Sigmoid colon (tissue), 7 donors: ENCODE results near the gene TFF1. TPM values are rescaled to one million over a fixed set of nuclear protein-coding genes. Genes with fewer than 3 reads are reported as not detected.

ENCODE experiments used
- DNase-seq: peaks from one replicate; pipeline ENCODE4 v3.0.0-alpha.2; 2019
- H3K27ac ChIP-seq, 4 donors: fragments of 200-600 bp; sonication (generic); one replicate each; pipeline ENCODE4 v1.5.1; 2016 to 2019; ENCODE audit warnings: mild to moderate bottlenecking in 1 of 4
- H3K27me3 ChIP-seq, 3 donors: fragments of 200-600 bp; sonication (generic); one replicate each; pipeline ENCODE4 v1.5.1; 2019; ENCODE audit warnings: mild to moderate bottlenecking in 1 of 3
- H3K36me3 ChIP-seq, 4 donors: fragments of 200-600 bp; sonication (generic); one replicate each; pipeline ENCODE4 v1.5.1; 2016 to 2019
- H3K4me1 ChIP-seq, 4 donors: fragments of 200-600 bp; sonication (generic); one replicate each; pipeline ENCODE4 v1.5.1; 2017 to 2019
- H3K4me3 ChIP-seq, 4 donors: fragments of 200-600 bp; sonication (generic); one replicate each; pipeline ENCODE4 v1.5.1; 2017 to 2019; ENCODE audit warnings: mild to moderate bottlenecking in 2 of 4, moderate library complexity in 1 of 4
- H3K9me3 ChIP-seq, 4 donors: fragments of 200-600 bp in 3 of 4; sonication (generic) in 3 of 4; one replicate each; pipeline versions ENCODE4 v1.5.1 to v1.6.1; 2013 to 2019
- CTCF ChIP-seq, 4 experiments: fragments of 450-650 bp in 3 of 4; fragments of 200-600 bp in 1 of 4; IDR thresholded peaks; one replicate each; pipeline ENCODE4 v1.5.1; 2016 to 2019; ENCODE audit warnings: antibody characterized with exemption in 4 of 4, mild to moderate bottlenecking in 3 of 4, moderate library complexity in 2 of 4
- EP300 ChIP-seq, 4 donors: sonication (generic); formaldehyde crosslinking; IDR thresholded peaks; one replicate each; pipeline ENCODE4 v1.6.1; 2017; ENCODE audit warnings: antibody characterized with exemption in 4 of 4
- POLR2A ChIP-seq, 2 donors: fragments of 450-650 bp; IDR thresholded peaks; one replicate each; pipeline ENCODE4 v1.6.1; 2016; ENCODE audit warnings: antibody characterized with exemption in 2 of 2, mild to moderate bottlenecking in 2 of 2, moderate library complexity in 2 of 2
- POLR2AphosphoS5 ChIP-seq, 4 donors: sonication (generic); formaldehyde crosslinking; IDR thresholded peaks; one replicate each; pipeline ENCODE4 v1.6.1; 2017; ENCODE audit warnings: antibody characterized with exemption in 4 of 4
- WGBS, 2 donors: extraction: QIAGEN DNeasy Blood & Tissue Kit; methylation state at CpG; one replicate each; pipeline ENCODE4 v1.1.7; 2013; 5-methylcytosine and 5-hydroxymethylcytosine counted together
- intact Hi-C: fragments of 100-400 bp; cut with DNase I; formaldehyde crosslinking; loops from one replicate; pipeline ENCODE4 v1.15.1; 2023
- polyA plus RNA-seq, 3 donors: library from polyadenylated mRNA; stranded (reverse); fragments of 200-250 nt; gene quantifications; one replicate each; pipeline ENCODE4 v1.2.3, GENCODE V29; 2013
- total RNA-seq, 4 donors: library from RNA; depleted of rRNA; stranded (reverse); fragments of >200 nt; gene quantifications; one replicate each; pipeline ENCODE4 v1.1.0, GENCODE V29; 2016
- donor health status: healthy with polysubstance abuse.
- donor health status: Bipolar disorder and iron deficiency.
- donor health status: healthy.

TFF1 gene
- total and polyA plus RNA-seq, 7 donors = 1.1 to 706 (median 454) TPM; not detected in 3

- WGBS, 2 donors = 57 to 81% methylated on average over 2 of the region's 2 CpGs
- Histone ChIP-seq H3K36me3 (no peaks in the 10 kb centered on the region), H3K9me3 (peaks cover 0 to 4% (median 0%) of the 10 kb centered on the region in 4 donors), H3K4me3 (no peak overlapping the region), H3K27ac (no peak overlapping the region), H3K27me3 (no peaks in the 10 kb centered on the region), H3K4me1 (no peaks in the 10 kb centered on the region)
- intact Hi-C loops = no loop called here
- TF ChIP-seq POLR2AphosphoS5 (IDR thresholded peaks at IDR 0.05) = no peak
- TF ChIP-seq POLR2A (IDR thresholded peaks at IDR 0.05) = no peak
- no peak for TF ChIP-seq CTCF (IDR thresholded peaks at IDR 0.05)
- no peak for TF ChIP-seq EP300 (IDR thresholded peaks at IDR 0.05)
- DNase-seq = no peak
Measured at GRCh38 chr21:42401820-42402251, 35.5 kb upstream of the TFF1 start.

DNA sequence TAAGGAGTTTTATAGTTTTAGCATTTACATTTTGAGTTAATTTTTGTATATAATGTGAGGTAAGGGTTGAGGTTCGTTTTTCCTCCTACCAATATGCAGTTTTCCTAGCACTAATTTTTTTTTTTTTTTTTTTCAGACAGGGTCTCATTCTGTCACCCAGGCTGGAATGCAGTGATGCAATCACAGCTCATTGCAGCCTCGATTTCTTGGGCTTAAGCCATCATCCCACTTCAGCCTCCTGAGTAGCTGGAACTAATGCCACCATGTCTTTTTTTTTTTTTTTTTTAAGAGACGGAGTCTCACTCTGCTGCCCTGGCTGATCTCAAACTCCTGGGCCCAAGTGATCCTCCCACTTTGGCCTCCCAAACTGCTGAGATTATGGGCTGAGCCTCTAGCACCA lies 34.8 kb upstream of the TFF1 start:
- H3K36me3 ChIP-seq = no peaks in the 10 kb centered on the region
- peaks cover 0 to 4% (median 0%) of the 10 kb centered on the region in 4 donors for H3K9me3 ChIP-seq
- H3K4me1 ChIP-seq = no peaks in the 10 kb centered on the region
- no peak overlapping the region for H3K4me3 ChIP-seq
- intact Hi-C loops = no loop called here
- H3K27ac ChIP-seq = no peak overlapping the region
- no peaks in the 10 kb centered on the region for H3K27me3 ChIP-seq
- TF ChIP-seq CTCF (IDR thresholded peaks at IDR 0.05) = no peak
- no peak for TF ChIP-seq POLR2A (IDR thresholded peaks at IDR 0.05)
- no peak for TF ChIP-seq POLR2AphosphoS5 (IDR thresholded peaks at IDR 0.05)
- no peak for TF ChIP-seq EP300 (IDR thresholded peaks at IDR 0.05)
- no peak for DNase-seq
- 65 to 79% methylated on average over 3 of the region's 3 CpGs for WGBS, 2 donors

- 77 to 85% methylated on average over 4 of the region's 4 CpGs for WGBS, 2 donors
- intact Hi-C loops = no loop called here
- H3K4me1 ChIP-seq = no peaks in the 10 kb centered on the region
- H3K36me3 ChIP-seq = no peaks in the 10 kb centered on the region
- H3K4me3 ChIP-seq = no peak overlapping the region
- no peak for DNase-seq
- H3K9me3 ChIP-seq = peaks cover 0 to 4% (median 0%) of the 10 kb centered on the region in 4 donors
- TF ChIP-seq CTCF (IDR thresholded peaks at IDR 0.05) = no peak
- TF ChIP-seq EP300 (IDR thresholded peaks at IDR 0.05) = no peak
- TF ChIP-seq POLR2A (IDR thresholded peaks at IDR 0.05) = no peak
- TF ChIP-seq POLR2AphosphoS5 (IDR thresholded peaks at IDR 0.05) = no peak
- H3K27ac ChIP-seq = no peak overlapping the region
- no peaks in the 10 kb centered on the region for H3K27me3 ChIP-seq
Measured at GRCh38 chr21:42400525-42400924, 34.2 kb upstream of the TFF1 start.

GRCh38 chr21:42398436-42399028 lies 32.2 kb upstream of the TFF1 start:
- no peak for TF ChIP-seq POLR2AphosphoS5 (IDR thresholded peaks at IDR 0.05)
- no peak for TF ChIP-seq EP300 (IDR thresholded peaks at IDR 0.05)
- TF ChIP-seq CTCF (IDR thresholded peaks at IDR 0.05) = no peak
- no peak overlapping the region for H3K27ac ChIP-seq
- no peak overlapping the region for H3K4me3 ChIP-seq
- intact Hi-C loops = no loop called here
- no peaks in the 10 kb centered on the region for H3K4me1 ChIP-seq
- 69 to 76% methylated on average over 12 of the region's 12 CpGs for WGBS, 2 donors
- H3K27me3 ChIP-seq = no peaks in the 10 kb centered on the region
- no peaks in the 10 kb centered on the region for H3K36me3 ChIP-seq
- H3K9me3 ChIP-seq = peaks cover 0 to 4% (median 0%) of the 10 kb centered on the region in 4 donors
- no peak for DNase-seq
